Gastroesophageal sphincter (tissue), 3 donors: ENCODE data around the gene NFKBIA.

Source experiments
- CTCF ChIP-seq, 4 experiments: fragments of 200-600 bp in 2 of 4; fragments of 450-650 bp in 2 of 4; sonication (generic) in 1 of 4; IDR thresholded peaks; one replicate each; pipeline ENCODE4 v1.5.1; 2017 to 2019; ENCODE audit warnings: antibody characterized with exemption in 4 of 4, mild to moderate bottlenecking in 2 of 4, moderate library complexity in 2 of 4
- POLR2AphosphoS5 ChIP-seq: sonication (generic); formaldehyde crosslinking; IDR thresholded peaks from one replicate; pipeline ENCODE4 v1.6.1; 2017; ENCODE audit warnings: antibody characterized with exemption

- no peak for TF ChIP-seq CTCF (IDR thresholded peaks at IDR 0.05)
- no peak for TF ChIP-seq POLR2AphosphoS5
Measured at GRCh38 chr14:35441160-35441559, 36.6 kb upstream of the NFKBIA start.
